HUDEP-2 (cell line): ENCODE data around the gene SETD1A.
"Not testable (repeated sequence)": the region's sequence is repeated elsewhere in the genome, so short reads cannot be mapped to it uniquely, and the experiment has no call there.

Experiments used
- DNase-seq, 76 experiments: peaks; one replicate each; lab custom pipeline; 2025; ENCODE audit not compliant: unreplicated experiment in 76 of 76; lab: John Stamatoyannopoulos, UW

SETD1A gene

DNA sequence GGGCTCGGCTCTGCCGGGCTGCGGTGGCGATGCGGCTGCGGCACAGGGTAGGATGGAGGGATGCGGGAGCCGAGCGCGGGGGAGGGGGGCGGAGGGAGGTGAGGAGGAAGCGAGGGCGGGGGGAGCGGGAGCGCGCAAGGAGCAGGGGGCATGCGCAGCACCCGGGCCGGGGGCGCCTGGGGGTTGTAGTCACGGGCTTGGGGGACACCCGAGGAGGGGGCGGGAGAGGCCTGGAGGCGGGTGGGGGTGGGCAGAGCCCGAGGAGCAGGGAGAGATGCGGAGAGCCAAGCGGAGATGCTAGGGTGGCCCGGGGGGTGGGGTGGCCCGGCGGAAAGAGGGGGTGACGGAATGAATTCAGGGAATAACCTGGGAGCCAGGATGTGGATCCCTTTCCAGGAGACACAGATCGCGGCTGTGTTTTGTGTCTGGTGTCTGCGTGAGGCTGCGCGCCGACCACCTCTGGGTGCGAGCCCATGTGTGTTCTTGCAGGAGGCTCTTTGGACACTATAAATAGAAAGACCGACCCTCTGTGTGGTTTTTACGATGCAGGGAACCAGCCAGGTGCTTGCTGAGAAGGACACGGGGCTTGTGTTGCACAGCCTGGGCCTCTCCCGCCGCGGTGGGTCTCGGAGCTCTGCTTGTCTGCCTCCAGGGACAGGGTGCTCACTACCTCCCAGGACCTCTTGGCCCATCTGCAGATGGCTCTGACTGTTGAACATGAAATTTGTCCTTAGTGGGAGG is 53.2 kb downstream of the SETD1A start, which contains the start of gene STX1B:
Gene STX1B (minus strand): TSS at position 54 of the 741 bp plus-strand sequence. CDS start 242 bp downstream, outside the sequence.
- DNase-seq, result no peak

- not testable (repeated sequence) for DNase-seq
Measured at GRCh38 chr16:31011815-31012214, 54.3 kb downstream of the SETD1A start.

- not testable (repeated sequence) for DNase-seq
Measured at GRCh38 chr16:31013292-31013691, 55.7 kb downstream of the SETD1A start.

- no peak for DNase-seq
Measured at GRCh38 chr16:31016018-31016417, 58.5 kb downstream of the SETD1A start.

DNA sequence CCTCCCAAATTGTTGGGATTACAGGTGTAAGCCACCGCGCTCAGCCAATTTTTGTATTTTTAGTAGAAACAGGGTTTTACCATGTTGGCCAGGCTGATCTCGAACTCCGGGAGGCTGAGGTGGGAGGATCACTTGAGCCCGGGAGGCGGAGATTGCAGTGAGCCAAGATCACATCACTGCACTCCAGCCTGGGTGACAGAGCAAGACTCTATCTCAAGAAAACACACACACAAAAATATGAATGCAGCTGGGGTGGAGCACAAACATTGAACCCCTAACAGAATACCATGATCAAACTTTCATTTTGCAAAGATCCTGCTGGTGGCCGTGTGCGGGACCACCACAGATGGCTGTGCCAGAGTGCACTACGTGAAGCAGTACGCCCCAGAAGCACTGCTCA is 60.2 kb downstream of the SETD1A start:
- peak in 19 of 76 experiments; percentile 6 to 46 (median 19) for DNase-seq

- no peak for DNase-seq
Measured at GRCh38 chr16:31020536-31020935, 63.0 kb downstream of the SETD1A start.

- DNase-seq, result no peak
Measured at GRCh38 chr16:31022544-31023251, 65.1 kb downstream of the SETD1A start.

DNA sequence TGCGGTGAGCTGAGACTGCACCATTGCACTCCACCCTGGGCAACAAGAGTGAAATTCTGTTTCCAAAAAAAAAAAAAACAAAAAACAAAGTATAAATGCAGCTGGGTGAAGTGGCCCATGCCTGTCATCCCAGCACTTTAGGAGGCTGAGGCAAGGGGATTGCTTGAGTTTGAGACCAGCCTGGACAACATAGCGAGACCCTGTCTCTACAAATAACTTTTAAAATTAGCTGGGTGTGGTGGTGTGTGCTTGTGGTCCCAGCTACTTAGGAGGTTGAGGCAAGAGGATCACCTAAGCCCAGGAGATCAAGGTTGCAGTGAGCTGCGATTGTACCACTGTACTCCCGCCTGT is 65.7 kb downstream of the SETD1A start:
- no peak for DNase-seq

GRCh38 chr16:31023627-31024226 is 66.2 kb downstream of the SETD1A start:
- no peak for DNase-seq

- no peak for DNase-seq
Measured at GRCh38 chr16:31025339-31025738, 67.8 kb downstream of the SETD1A start.

GRCh38 chr16:31029272-31029671 is 71.7 kb downstream of the SETD1A start:
- no peak for DNase-seq

DNA sequence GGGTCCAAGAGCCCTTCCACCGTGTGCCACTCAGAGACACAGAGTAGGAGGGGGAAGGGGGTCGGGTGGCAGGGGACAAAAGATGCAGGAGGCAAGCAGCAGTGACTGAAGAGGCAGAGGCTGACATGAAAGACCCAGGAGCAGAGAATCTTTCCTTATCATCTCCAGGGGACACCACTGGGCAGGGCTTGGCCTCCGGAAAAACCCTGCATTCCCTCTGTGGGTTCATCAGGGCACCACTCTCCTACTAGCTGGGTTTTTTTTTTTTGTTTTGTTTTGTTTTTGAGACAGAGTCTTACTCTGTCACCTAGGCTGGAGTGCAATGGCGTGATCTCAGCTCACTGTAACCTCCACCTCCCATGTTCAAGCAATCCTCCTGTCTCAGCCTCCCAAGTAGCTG is 73.7 kb downstream of the SETD1A start:
- no peak for DNase-seq

- peak; percentile 28 to 98 (median 94) for DNase-seq
Measured at GRCh38 chr16:31032736-31033708, 75.5 kb downstream of the SETD1A start, which contains the start of gene STX4. TSS of gene STX4 (plus strand) at chr16:31033558. CDS start at chr16:31033806, 248 bp downstream.

GRCh38 chr16:31033709-31034492 is 76.3 kb downstream of the SETD1A start:
- peak in 69 of 76 experiments; percentile 10 to 86 (median 72) for DNase-seq
